WTC11 (cell line): ENCODE results near the gene NDUFAF2. TPM values are rescaled to one million over a fixed set of nuclear protein-coding genes. Genes with fewer than 3 reads are reported as not detected.
"Not testable (repeated sequence)": the region's sequence is repeated elsewhere in the genome, so short reads cannot be mapped to it uniquely, and the experiment has no call there.

Experiments used
- ATAC-seq: fragments of 200-7000 bp; cut with Tn5 transposase; 2 replicates; pipeline ENCODE4 v1.10.0; 2021; ENCODE audit warnings: mild to moderate bottlenecking, moderate library complexity
- CTCF ChIA-PET: fragments of 300-600 bp; sonication (Branson Sonifier 250); formaldehyde crosslinking; loops from one replicate; lab custom pipeline; 2021; ENCODE audit warnings: antibody characterized with exemption; lab: Charles Lee
- POLR2A ChIA-PET: fragments of 350-600 bp; sonication (Branson Sonifier 250); formaldehyde crosslinking; loops from one replicate; lab custom pipeline; 2021; ENCODE audit warnings: antibody characterized with exemption; lab: Charles Lee
- DNase-seq: peaks from one replicate; pipeline ENCODE4 v3.0.0; 2021; ENCODE audit warnings: low spot score
- H3K27ac Mint-ChIP-seq: 2 replicates; pipeline ENCODE4 v1.8.0; 2021; ENCODE audit warnings: mixed read lengths
- H3K27me3 Mint-ChIP-seq: 2 replicates; pipeline ENCODE4 v1.8.0; 2021; ENCODE audit warnings: low read depth, mild to moderate bottlenecking, moderate library complexity, mixed read lengths
- H3K36me3 Mint-ChIP-seq: 2 replicates; pipeline ENCODE4 v1.8.0; 2021; ENCODE audit warnings: mixed read lengths
- H3K4me1 Mint-ChIP-seq: 2 replicates; pipeline ENCODE4 v1.8.0; 2022; ENCODE audit warnings: mixed read lengths
- H3K4me3 Mint-ChIP-seq: 2 replicates; pipeline ENCODE4 v1.8.0; 2021; ENCODE audit warnings: mild to moderate bottlenecking, moderate library complexity, mixed read lengths
- H3K9me3 Mint-ChIP-seq: 2 replicates; pipeline ENCODE4 v1.8.0; 2021; ENCODE audit warnings: mixed read lengths
- ATF1 ChIP-seq: sonication (generic); formaldehyde crosslinking; IDR thresholded peaks from 2 replicates; pipeline ENCODE4 v1.8.1; 2023; ENCODE audit warnings: mild to moderate bottlenecking, moderate library complexity, missing genetic modification reagents
- CREB1 ChIP-seq: sonication (generic); formaldehyde crosslinking; IDR thresholded peaks from 2 replicates; pipeline ENCODE4 v1.8.0; 2023; ENCODE audit warnings: mild to moderate bottlenecking, missing genetic modification reagents
- CREM ChIP-seq: sonication (generic); formaldehyde crosslinking; IDR thresholded peaks from 2 replicates; pipeline ENCODE4 v1.8.1; 2022; ENCODE audit warnings: mild to moderate bottlenecking, missing genetic modification reagents, moderate library complexity
- E2F5 ChIP-seq: sonication (generic); formaldehyde crosslinking; IDR thresholded peaks from 2 replicates; pipeline ENCODE4 v1.8.1; 2022; ENCODE audit warnings: mild to moderate bottlenecking, moderate library complexity, missing genetic modification reagents
- FOXP4 ChIP-seq: sonication (generic); formaldehyde crosslinking; IDR thresholded peaks from 2 replicates; pipeline ENCODE4 v1.8.0; 2022; ENCODE audit warnings: mild to moderate bottlenecking, missing genetic modification reagents
- MXD4 ChIP-seq: fragments of 250-450 bp; sonication (Bioruptor Pico); IDR thresholded peaks from 2 replicates; pipeline ENCODE4 v1.8.0; 2021; ENCODE audit warnings: mild to moderate bottlenecking, moderate library complexity, borderline replicate concordance
- OVOL2 ChIP-seq: fragments of 250-450 bp; sonication (Bioruptor Pico); IDR thresholded peaks from 2 replicates; pipeline ENCODE4 v1.9.0; 2021; ENCODE audit warnings: mild to moderate bottlenecking, borderline replicate concordance
- PRDM15 ChIP-seq: sonication (generic); formaldehyde crosslinking; IDR thresholded peaks from 2 replicates; pipeline ENCODE4 v1.8.0; 2022; ENCODE audit warnings: missing genetic modification reagents
- SP1 ChIP-seq: sonication (generic); formaldehyde crosslinking; conservative IDR thresholded peaks from 2 replicates; pipeline ENCODE4 v1.8.1; 2022; ENCODE audit warnings: missing genetic modification reagents
- TEAD1 ChIP-seq: sonication (generic); formaldehyde crosslinking; IDR thresholded peaks from 2 replicates; pipeline ENCODE4 v1.8.0; 2022; ENCODE audit warnings: mild to moderate bottlenecking, missing genetic modification reagents
- USF1 ChIP-seq: sonication (generic); formaldehyde crosslinking; IDR thresholded peaks from 2 replicates; pipeline ENCODE4 v1.8.0; 2022; ENCODE audit warnings: mild to moderate bottlenecking, missing genetic modification reagents
- USF2 ChIP-seq: sonication (generic); formaldehyde crosslinking; IDR thresholded peaks from 2 replicates; pipeline ENCODE4 v1.8.1; 2023; ENCODE audit warnings: mild to moderate bottlenecking, missing genetic modification reagents, moderate library complexity
- ZNF121 ChIP-seq: sonication (generic); formaldehyde crosslinking; IDR thresholded peaks from 2 replicates; pipeline ENCODE4 v1.8.0; 2023; ENCODE audit warnings: missing genetic modification reagents
- ZNF423 ChIP-seq: fragments of 250-450 bp; sonication (Bioruptor Pico); IDR thresholded peaks from 2 replicates; pipeline ENCODE4 v2.1.2; 2022; ENCODE audit warnings: mild to moderate bottlenecking, moderate library complexity
- total RNA-seq: library from RNA; stranded (reverse); gene quantifications from 3 replicates; pipeline ENCODE4 v1.2.3, GENCODE V29; 2021
- TF ChIP-seq, protein P1 (sequence below): fragments of 250-450 bp; sonication (Bioruptor Pico); IDR thresholded peaks from 2 replicates; pipeline ENCODE4 v1.9.0; 2021; ENCODE audit warnings: mild to moderate bottlenecking
- TF ChIP-seq, protein P2 (sequence below): fragments of 250-450 bp; sonication (Bioruptor Pico); IDR thresholded peaks from 2 replicates; pipeline ENCODE4 v1.9.0; 2021; ENCODE audit warnings: mild to moderate bottlenecking
- TF ChIP-seq, protein P3 (sequence below): sonication (generic); formaldehyde crosslinking; IDR thresholded peaks from 2 replicates; pipeline ENCODE4 v1.8.0; 2022; ENCODE audit warnings: mild to moderate bottlenecking, missing genetic modification reagents

NDUFAF2 gene
- total RNA-seq, 1 experiment from 2014 or later = 42.0 TPM

GRCh38 chr5:61089351-61089750 is 144.3 kb downstream of the NDUFAF2 start:
- DNase-seq = no peak
- H3K27me3 Mint-ChIP-seq = no peaks in the 10 kb centered on the region
- H3K27ac Mint-ChIP-seq = no peak overlapping the region
- no peak for ATAC-seq
- peaks cover 4% of the 10 kb centered on the region; the same call in 1 of the 2 replicates for H3K36me3 Mint-ChIP-seq
- CTCF ChIA-PET = no interaction called here
- TF ChIP-seq FOXP4 (CRISPR knock-in tag) (no peak), USF2 (CRISPR knock-in tag) (no peak), CREM (CRISPR knock-in tag) (no peak), ATF1 (CRISPR knock-in tag) (no peak)
- TF ChIP-seq, protein P1, sequence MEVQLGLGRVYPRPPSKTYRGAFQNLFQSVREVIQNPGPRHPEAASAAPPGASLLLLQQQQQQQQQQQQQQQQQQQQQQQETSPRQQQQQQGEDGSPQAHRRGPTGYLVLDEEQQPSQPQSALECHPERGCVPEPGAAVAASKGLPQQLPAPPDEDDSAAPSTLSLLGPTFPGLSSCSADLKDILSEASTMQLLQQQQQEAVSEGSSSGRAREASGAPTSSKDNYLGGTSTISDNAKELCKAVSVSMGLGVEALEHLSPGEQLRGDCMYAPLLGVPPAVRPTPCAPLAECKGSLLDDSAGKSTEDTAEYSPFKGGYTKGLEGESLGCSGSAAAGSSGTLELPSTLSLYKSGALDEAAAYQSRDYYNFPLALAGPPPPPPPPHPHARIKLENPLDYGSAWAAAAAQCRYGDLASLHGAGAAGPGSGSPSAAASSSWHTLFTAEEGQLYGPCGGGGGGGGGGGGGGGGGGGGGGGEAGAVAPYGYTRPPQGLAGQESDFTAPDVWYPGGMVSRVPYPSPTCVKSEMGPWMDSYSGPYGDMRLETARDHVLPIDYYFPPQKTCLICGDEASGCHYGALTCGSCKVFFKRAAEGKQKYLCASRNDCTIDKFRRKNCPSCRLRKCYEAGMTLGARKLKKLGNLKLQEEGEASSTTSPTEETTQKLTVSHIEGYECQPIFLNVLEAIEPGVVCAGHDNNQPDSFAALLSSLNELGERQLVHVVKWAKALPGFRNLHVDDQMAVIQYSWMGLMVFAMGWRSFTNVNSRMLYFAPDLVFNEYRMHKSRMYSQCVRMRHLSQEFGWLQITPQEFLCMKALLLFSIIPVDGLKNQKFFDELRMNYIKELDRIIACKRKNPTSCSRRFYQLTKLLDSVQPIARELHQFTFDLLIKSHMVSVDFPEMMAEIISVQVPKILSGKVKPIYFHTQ (CRISPR knock-in tag) = no peak
- POLR2A ChIA-PET = no interaction called here
- H3K4me1 Mint-ChIP-seq = no peaks in the 10 kb centered on the region
- H3K9me3 Mint-ChIP-seq = peaks cover 12% of the 10 kb centered on the region
- no peak overlapping the region for H3K4me3 Mint-ChIP-seq

GRCh38 chr5:61093046-61093771 is 148.2 kb downstream of the NDUFAF2 start:
- CTCF ChIA-PET, H3K36me3 Mint-ChIP-seq, POLR2A ChIA-PET, H3K4me1 Mint-ChIP-seq, DNase-seq, H3K27ac Mint-ChIP-seq, H3K27me3 Mint-ChIP-seq, ATAC-seq, H3K4me3 Mint-ChIP-seq: not testable (repeated sequence)
- peaks cover 10% of the 10 kb centered on the region for H3K9me3 Mint-ChIP-seq

DNA sequence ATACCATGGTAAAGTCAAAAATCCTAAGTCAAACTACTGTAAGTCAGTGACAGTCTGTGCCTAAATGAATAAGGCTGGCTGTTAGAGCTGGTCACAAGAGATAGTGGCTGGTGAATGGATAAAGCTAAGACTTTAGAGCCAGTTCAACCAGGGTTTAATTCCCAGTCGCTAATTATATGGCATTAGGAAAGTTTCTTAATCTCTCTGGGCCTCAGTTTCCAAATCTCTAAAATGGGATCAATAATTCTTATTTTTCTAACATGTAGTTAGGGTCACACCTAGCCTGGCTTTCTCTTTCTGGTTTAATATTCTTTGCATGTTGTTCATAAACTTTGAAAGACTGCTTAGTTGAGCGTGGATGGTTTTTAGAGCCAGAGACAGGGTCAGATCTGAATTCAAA is 152.5 kb downstream of the NDUFAF2 start:
- ChIA-PET POLR2A (no interaction called here), CTCF (no interaction called here)
- no peak overlapping the region for H3K27ac Mint-ChIP-seq
- H3K9me3 Mint-ChIP-seq = peaks cover 14% of the 10 kb centered on the region
- DNase-seq (no peak), ATAC-seq (no peak)
- peaks cover 14% of the 10 kb centered on the region for H3K36me3 Mint-ChIP-seq
- H3K27me3 Mint-ChIP-seq = no peaks in the 10 kb centered on the region
- H3K4me1 Mint-ChIP-seq = no peaks in the 10 kb centered on the region
- no peak overlapping the region for H3K4me3 Mint-ChIP-seq
- TF ChIP-seq TEAD1 (CRISPR knock-in tag) (no peak), ZNF121 (CRISPR knock-in tag) (no peak), CREB1 (CRISPR knock-in tag) (no peak), SP1 (CRISPR knock-in tag) (no peak), MXD4 (CRISPR knock-in tag) (no peak), USF1 (CRISPR knock-in tag) (no peak), PRDM15 (no peak), E2F5 (CRISPR knock-in tag) (no peak), ZNF423 (no peak), OVOL2 (CRISPR knock-in tag) (no peak)
- TF ChIP-seq, protein P2, sequence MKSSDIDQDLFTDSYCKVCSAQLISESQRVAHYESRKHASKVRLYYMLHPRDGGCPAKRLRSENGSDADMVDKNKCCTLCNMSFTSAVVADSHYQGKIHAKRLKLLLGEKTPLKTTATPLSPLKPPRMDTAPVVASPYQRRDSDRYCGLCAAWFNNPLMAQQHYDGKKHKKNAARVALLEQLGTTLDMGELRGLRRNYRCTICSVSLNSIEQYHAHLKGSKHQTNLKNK (CRISPR knock-in tag) = no peak
- TF ChIP-seq, protein P3, sequence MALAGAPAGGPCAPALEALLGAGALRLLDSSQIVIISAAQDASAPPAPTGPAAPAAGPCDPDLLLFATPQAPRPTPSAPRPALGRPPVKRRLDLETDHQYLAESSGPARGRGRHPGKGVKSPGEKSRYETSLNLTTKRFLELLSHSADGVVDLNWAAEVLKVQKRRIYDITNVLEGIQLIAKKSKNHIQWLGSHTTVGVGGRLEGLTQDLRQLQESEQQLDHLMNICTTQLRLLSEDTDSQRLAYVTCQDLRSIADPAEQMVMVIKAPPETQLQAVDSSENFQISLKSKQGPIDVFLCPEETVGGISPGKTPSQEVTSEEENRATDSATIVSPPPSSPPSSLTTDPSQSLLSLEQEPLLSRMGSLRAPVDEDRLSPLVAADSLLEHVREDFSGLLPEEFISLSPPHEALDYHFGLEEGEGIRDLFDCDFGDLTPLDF (CRISPR knock-in tag) = no peak
